OCI-LY7 (cell line): ENCODE results near the gene ANKS1B. TPM values are rescaled to one million over a fixed set of nuclear protein-coding genes. Genes with fewer than 3 reads are reported as not detected.

Experiments used
- BruUV-seq: library from RNA; stranded (reverse); fragments of 400-500 nt; replicated peaks from 2 replicates; lab custom pipeline; 2021; lab: Mats Ljungman, UMichigan
- CTCF ChIA-PET: fragments of 300-600 bp; sonication (Branson Sonifier 250); formaldehyde crosslinking; loops from one replicate; lab custom pipeline; 2022; ENCODE audit warnings: antibody characterized with exemption; ENCODE audit not compliant: unreplicated experiment; lab: Charles Lee
- POLR2A ChIA-PET: fragments of 300-600 bp; sonication (Branson Sonifier 250); formaldehyde crosslinking; loops from one replicate; lab custom pipeline; 2022; ENCODE audit warnings: antibody characterized with exemption; lab: Charles Lee
- DNase-seq: peaks from one replicate; pipeline ENCODE4 v3.0.0-alpha.2; 2015; ENCODE audit warnings: low spot score
- H2AFZ ChIP-seq: fragments of 200-600 bp; sonication (generic), shearing (Covaris generic); 2 replicates; pipeline ENCODE4 v1.6.1; 2014; ENCODE audit warnings: mild to moderate bottlenecking, antibody characterized with exemption, low read length, moderate library complexity
- H3K27ac ChIP-seq: fragments of 200-600 bp; sonication (generic); 2 replicates; pipeline ENCODE4 v1.5.1; 2014; ENCODE audit warnings: mixed run types, low read depth, mild to moderate bottlenecking, moderate library complexity, low read length, inconsistent platforms; ENCODE audit not compliant: poor library complexity, severe bottlenecking
- H3K36me3 ChIP-seq: fragments of 200-600 bp; sonication (generic); 2 replicates; pipeline ENCODE4 v1.6.1; 2014; ENCODE audit warnings: mild to moderate bottlenecking, antibody characterized with exemption, low read length, moderate library complexity, mixed read lengths; ENCODE audit not compliant: insufficient read depth
- H3K4me1 ChIP-seq: fragments of 200-600 bp; sonication (generic); 2 replicates; pipeline ENCODE4 v1.5.1; 2014; ENCODE audit warnings: mild to moderate bottlenecking, low read length; ENCODE audit not compliant: insufficient read depth, poor library complexity, severe bottlenecking
- H3K4me2 ChIP-seq: fragments of 200-600 bp; sonication (generic); 2 replicates; pipeline ENCODE4 v1.6.1; 2014; ENCODE audit warnings: mild to moderate bottlenecking, low read length
- H3K4me3 ChIP-seq: fragments of 200-600 bp; sonication (generic); 2 replicates; pipeline ENCODE4 v1.5.1; 2014; ENCODE audit warnings: mild to moderate bottlenecking, low read depth, low read length; ENCODE audit not compliant: poor library complexity, severe bottlenecking
- H3K79me2 ChIP-seq: fragments of 200-600 bp; sonication (generic); 2 replicates; pipeline ENCODE4 v1.6.1; 2016; ENCODE audit warnings: low read depth, mild to moderate bottlenecking, low read length, moderate library complexity, mixed read lengths; ENCODE audit not compliant: insufficient read depth
- H3K9me2 ChIP-seq: fragments of 200-600 bp; sonication (generic); 2 replicates; pipeline ENCODE4 v1.6.1; 2016; ENCODE audit warnings: mild to moderate bottlenecking, low read length, mixed read lengths; ENCODE audit not compliant: insufficient read depth
- H3K9me3 ChIP-seq: fragments of 200-600 bp; sonication (generic); 2 replicates; pipeline ENCODE4 v1.6.1; 2014; ENCODE audit warnings: mild to moderate bottlenecking, mixed run types, low read length, mixed read lengths
- H4K20me1 ChIP-seq: fragments of 200-600 bp; sonication (generic); 2 replicates; pipeline ENCODE4 v1.6.1; 2014; ENCODE audit warnings: mild to moderate bottlenecking, antibody characterized with exemption, low read length, moderate library complexity, mixed read lengths; ENCODE audit not compliant: insufficient read depth
- CTCF ChIP-seq: fragments of 200-600 bp; sonication (generic); conservative IDR thresholded peaks from 2 replicates; pipeline ENCODE4 v1.5.1; 2014; ENCODE audit warnings: mild to moderate bottlenecking, antibody characterized with exemption, low read length, moderate library complexity, mixed read lengths
- EZH2phosphoT487 ChIP-seq: fragments of 200-600 bp; sonication (generic); IDR thresholded peaks from 2 replicates; pipeline ENCODE4 v1.6.1; 2018; ENCODE audit warnings: low read depth, borderline replicate concordance, mild to moderate bottlenecking, mixed run types, antibody characterized with exemption, low read length, moderate library complexity, mixed read lengths
- intact Hi-C: fragments of 100-400 bp; cut with micrococcal nuclease; formaldehyde crosslinking; loops from one replicate; pipeline ENCODE4 v1.10.0; 2022; ENCODE audit not compliant: unreplicated experiment
- total RNA-seq, 2 experiments: library from RNA; depleted of rRNA in 1 of 2; stranded (reverse); fragments of >200 nt in 1 of 2; shearing (Covaris generic) in 1 of 2; gene quantifications; 2 replicates each; pipeline ENCODE4 v1.2.3, GENCODE V29; 2014 to 2022

ANKS1B gene
- total RNA-seq, 2 experiments from 2014 or later, result 2.9 to 6.0 TPM

- no peaks in the 10 kb centered on the region for H3K79me2 ChIP-seq
- H3K36me3 ChIP-seq, result no peaks in the 10 kb centered on the region
- no peaks in the 10 kb centered on the region for H3K9me2 ChIP-seq
- no peak overlapping the region; the same call in 1 of the 2 replicates for H2AFZ ChIP-seq
- no peak overlapping the region for H3K4me2 ChIP-seq
- no peaks in the 10 kb centered on the region for H4K20me1 ChIP-seq
- intact Hi-C loops, result no loop called here
- H3K4me1 ChIP-seq, result peaks cover 22% of the 10 kb centered on the region
- no peaks in the 10 kb centered on the region; the same call in 1 of the 2 replicates for H3K9me3 ChIP-seq
- ChIA-PET CTCF (no interaction called here), POLR2A (no interaction called here)
- DNase-seq, result no peak
- no peak overlapping the region for H3K27ac ChIP-seq
- no TSS peak for BruUV-seq
- no peak overlapping the region for H3K4me3 ChIP-seq
- TF ChIP-seq CTCF, result no peak
- TF ChIP-seq EZH2phosphoT487, result no peak
Measured at GRCh38 chr12:98983647-98984046, 1001.1 kb downstream of the ANKS1B start.

GRCh38 chr12:98980508-98980907, 1004.2 kb downstream of the ANKS1B start:
- BruUV-seq, result no TSS peak
- CTCF ChIA-PET, result no interaction called here

More at GRCh38 chr12:98980508-98980907, 1004.2 kb downstream of the ANKS1B start:
- Histone ChIP-seq H3K79me2 (no peaks in the 10 kb centered on the region), H4K20me1 (no peaks in the 10 kb centered on the region), H3K4me2 (no peak overlapping the region), H3K4me1 (peaks cover 22% of the 10 kb centered on the region), H2AFZ (no peak overlapping the region), H3K4me3 (no peak overlapping the region), H3K36me3 (no peaks in the 10 kb centered on the region), H3K27ac (no peak overlapping the region), H3K9me3 (no peaks in the 10 kb centered on the region), H3K9me2 (peaks cover 4% of the 10 kb centered on the region; the same call in 1 of the 2 replicates)
- POLR2A ChIA-PET, result no interaction called here
- TF ChIP-seq EZH2phosphoT487 (no peak), CTCF (no peak)
- no peak for DNase-seq
- intact Hi-C loops, result no loop called here
